GM15510 (cell line): Measurements from ENCODE around the gene ATP5F1A.

ENCODE experiments used
- POLR2A ChIP-seq: IDR thresholded peaks from 3 replicates; pipeline ENCODE4 v1.6.1; 2011; ENCODE audit warnings: borderline replicate concordance; ENCODE audit not compliant: insufficient read length; ENCODE audit errors: extremely low read depth

ATP5F1A gene

DNA sequence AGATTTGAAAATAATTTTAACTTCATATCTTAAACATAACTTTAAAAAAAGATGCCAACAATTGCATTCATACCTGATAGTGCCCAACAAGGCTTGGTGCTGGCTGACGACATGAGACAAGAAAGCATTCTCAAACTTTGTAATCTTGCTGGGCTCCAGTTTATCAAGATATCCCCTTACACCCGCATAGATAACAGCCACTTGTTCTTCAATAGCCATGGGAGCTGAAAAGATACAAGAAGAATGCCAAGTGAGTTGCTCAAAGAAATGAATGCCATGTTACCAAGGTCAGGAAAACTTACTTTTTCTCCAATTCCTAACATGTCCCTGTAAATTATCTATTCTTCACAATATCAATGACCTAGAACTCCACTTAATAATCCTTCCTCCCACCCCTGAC is 13.7 kb downstream of the ATP5F1A start:
- no peak for TF ChIP-seq POLR2A

DNA sequence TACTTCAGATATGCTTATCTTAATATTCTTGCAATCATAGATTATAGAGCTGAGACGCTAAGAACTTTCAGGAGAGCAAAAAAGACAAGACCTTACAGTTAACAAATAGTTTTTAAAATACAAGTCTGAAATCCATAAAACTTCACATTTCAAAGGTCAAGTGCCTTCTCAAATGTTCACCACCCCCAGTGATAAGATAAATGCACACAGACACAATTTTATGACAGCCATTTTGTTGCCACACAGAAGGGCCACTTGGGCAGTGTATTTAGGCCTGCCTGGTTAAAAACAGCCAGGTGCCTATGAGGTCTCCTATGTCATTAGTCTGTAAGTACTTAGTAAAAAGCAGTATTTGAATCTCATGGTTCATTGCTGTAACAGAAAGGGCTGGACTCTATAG is 17.9 kb downstream of the ATP5F1A start:
- no peak for TF ChIP-seq POLR2A

DNA sequence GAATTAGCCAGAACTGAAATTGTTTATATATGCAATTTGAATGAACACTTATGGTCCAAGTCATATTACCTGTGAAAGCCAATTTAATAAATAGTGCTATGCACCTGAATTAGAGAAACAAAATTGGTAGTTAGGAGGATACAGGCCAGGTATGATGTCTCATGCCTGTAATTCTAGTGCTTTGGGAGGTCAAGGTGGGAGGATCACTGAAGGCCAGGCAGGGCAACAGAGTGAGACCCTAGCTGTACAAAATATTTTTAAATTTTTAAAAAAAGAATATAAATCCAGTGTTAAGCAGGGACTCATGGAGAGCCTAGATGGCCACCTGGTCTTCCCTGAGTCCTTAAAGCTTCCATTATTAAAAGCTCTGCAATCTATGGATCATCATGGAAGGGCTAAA is 18.8 kb downstream of the ATP5F1A start:
- TF ChIP-seq POLR2A, result no peak

GRCh38 chr18:46073474-46074331 is 24.4 kb downstream of the ATP5F1A start:
- TF ChIP-seq POLR2A, result no peak

DNA sequence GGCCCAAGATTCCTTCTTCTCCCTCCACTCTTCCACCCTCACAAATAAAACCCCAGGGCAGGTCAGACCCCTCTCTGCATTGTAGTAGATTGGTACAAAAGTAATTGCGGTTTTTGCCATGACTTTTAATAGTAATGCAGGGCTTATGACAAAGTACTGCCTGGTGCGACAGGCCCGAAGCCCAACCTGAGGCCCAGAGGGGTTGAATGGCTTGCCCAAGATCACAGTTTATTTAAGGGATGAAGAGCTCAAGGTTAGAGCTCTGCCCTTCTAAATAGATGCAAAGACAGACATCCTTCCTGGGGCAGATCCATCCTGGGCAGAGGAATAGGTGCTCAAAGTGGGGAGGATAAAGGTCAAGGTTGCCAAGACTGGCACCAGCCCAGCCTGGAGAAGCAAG is 25.1 kb downstream of the ATP5F1A start:
- TF ChIP-seq POLR2A, result no peak

DNA sequence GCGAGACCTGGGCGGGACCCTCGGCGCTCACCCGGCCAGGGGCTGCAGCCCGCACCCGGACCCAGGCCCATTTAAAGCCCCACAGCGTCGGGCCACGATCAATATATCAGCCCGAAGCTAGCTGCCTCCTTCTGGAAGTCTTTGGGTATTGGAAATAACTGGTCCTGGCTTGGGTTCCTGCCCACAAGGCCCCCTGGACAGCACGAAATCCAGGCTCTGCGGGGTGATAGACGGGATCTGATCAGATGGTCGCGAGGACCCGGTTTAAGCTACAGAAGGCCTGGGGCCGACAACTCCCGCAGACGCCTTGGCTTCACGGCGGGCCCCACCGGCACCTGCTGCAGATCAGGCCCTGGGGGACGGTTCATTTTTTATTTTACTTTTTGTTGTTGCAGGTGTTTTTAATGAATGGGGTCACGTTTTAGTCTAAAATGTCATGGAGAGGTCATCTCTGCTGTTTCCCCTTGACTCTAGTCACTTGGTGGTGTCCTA is 25.7 kb downstream of the ATP5F1A start:
- no peak for TF ChIP-seq POLR2A

- TF ChIP-seq POLR2A, result peak; percentile 41
Observed at GRCh38 chr18:46071653-46072375, 26.3 kb downstream of the ATP5F1A start, which contains the start of gene PSTPIP2. Gene PSTPIP2 (minus strand): TSS chr18:46072260. CDS start chr18:46072188, 72 bp downstream.

- no peak for TF ChIP-seq POLR2A
Observed at GRCh38 chr18:46070815-46071652, 27.1 kb downstream of the ATP5F1A start.

- no peak for TF ChIP-seq POLR2A
Observed at GRCh38 chr18:46070232-46070631, 27.9 kb downstream of the ATP5F1A start.

DNA sequence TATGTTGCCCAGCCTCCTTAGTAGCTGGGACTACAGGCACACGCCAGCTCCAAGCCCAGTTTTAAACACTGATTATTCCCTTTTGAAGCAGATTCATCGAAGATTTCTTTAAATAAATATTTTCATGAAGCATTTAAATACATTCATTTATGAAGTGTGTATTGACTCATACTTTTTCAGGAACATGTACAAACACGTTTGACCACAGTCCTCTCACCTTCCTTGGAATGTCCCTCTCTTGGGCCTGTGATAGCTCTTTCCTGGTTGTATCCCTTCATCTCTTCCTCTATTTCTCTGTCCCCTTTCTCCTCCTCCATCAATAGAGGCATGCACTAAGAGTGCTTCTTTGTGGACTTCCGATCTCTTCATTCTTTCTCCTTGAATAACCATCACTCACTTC is 28.6 kb downstream of the ATP5F1A start:
- no peak for TF ChIP-seq POLR2A

GRCh38 chr18:46068763-46069162 is 29.3 kb downstream of the ATP5F1A start:
- no peak for TF ChIP-seq POLR2A

DNA sequence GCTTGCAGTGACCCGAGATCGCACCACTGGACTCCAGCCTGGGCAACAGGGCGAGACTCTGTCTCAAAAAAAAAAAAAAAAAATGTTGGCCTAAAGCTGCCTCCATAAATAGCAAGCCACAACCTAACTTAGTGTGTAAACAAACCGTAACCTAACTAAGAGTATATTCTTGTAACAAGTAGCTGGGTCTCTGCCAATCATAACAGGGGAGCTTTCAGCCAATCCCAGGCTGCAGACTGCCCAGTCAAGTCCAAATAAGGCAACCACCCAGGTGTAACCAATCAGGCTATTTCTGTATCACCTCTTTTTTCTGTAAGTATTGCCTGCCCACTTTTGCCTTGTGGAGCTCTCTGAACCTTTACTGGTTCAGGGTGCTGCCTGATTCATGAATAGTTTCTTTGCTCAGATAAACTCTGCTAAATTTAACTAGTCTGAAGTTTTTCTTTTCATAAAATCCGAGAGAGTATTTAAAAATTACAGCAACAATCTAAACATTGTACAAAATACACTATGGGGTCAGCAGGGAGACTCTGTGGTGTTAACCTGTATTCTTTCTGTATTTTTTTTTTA is 30.6 kb downstream of the ATP5F1A start:
- TF ChIP-seq POLR2A, result no peak

DNA sequence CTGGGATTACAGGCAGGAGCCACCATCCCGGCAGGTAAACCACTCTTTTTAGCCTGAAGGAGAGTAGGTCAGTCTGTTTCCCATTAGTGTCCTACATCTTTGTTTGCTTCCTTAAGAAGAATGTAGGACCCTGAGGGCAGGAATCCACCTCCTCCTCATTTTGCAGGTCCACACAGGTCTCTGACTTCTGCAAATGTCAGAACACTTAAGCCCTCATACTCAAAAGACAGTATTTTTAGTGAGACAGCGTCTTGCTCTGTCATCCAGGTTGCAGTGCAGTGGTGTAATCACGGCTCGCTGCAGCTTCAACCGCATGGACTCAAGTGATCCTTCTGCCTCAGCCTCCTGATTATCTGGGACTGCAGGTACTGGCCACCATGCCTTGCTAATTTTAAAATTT is 35.3 kb downstream of the ATP5F1A start:
- TF ChIP-seq POLR2A, result no peak

GRCh38 chr18:46061796-46062195 is 36.3 kb downstream of the ATP5F1A start:
- no peak for TF ChIP-seq POLR2A
